Endothelial cell (in vitro differentiated cells): ENCODE results near the gene VAC14. TPM values are rescaled to one million over a fixed set of nuclear protein-coding genes. Genes with fewer than 3 reads are reported as not detected.

Source experiments
- DNase-seq: peaks from one replicate; pipeline ENCODE4 v3.0.0; 2021; ENCODE audit warnings: low spot score
- H3K27ac Mint-ChIP-seq: one replicate; pipeline ENCODE4 v1.8.0; 2021; ENCODE audit warnings: mixed read lengths, inconsistent platforms; ENCODE audit not compliant: unreplicated experiment
- H3K27me3 Mint-ChIP-seq: one replicate; pipeline ENCODE4 v1.8.0; 2021; ENCODE audit warnings: mild to moderate bottlenecking, moderate library complexity, mixed read lengths, inconsistent platforms; ENCODE audit not compliant: unreplicated experiment
- H3K36me3 Mint-ChIP-seq: one replicate; pipeline ENCODE4 v1.8.0; 2021; ENCODE audit warnings: mild to moderate bottlenecking, low read depth, mixed read lengths, inconsistent platforms; ENCODE audit not compliant: unreplicated experiment
- H3K4me1 Mint-ChIP-seq: one replicate; pipeline ENCODE4 v1.8.0; 2021; ENCODE audit warnings: mild to moderate bottlenecking, mixed read lengths, inconsistent platforms; ENCODE audit not compliant: unreplicated experiment
- H3K4me3 Mint-ChIP-seq: one replicate; pipeline ENCODE4 v1.8.0; 2021; ENCODE audit warnings: mild to moderate bottlenecking, mixed read lengths, inconsistent platforms; ENCODE audit not compliant: unreplicated experiment
- H3K9me3 Mint-ChIP-seq: one replicate; pipeline ENCODE4 v1.8.0; 2021; ENCODE audit warnings: mixed read lengths, inconsistent platforms; ENCODE audit not compliant: unreplicated experiment
- total RNA-seq: library from RNA; stranded (reverse); fragmentation: NEBNext Ultra II Directional; extraction: Animal tissue kit (Norgen Biotek cat#: 25700); gene quantifications from one replicate; pipeline ENCODE4 v1.2.1, GENCODE V29; 2021; ENCODE audit not compliant: unreplicated experiment
- TF ChIP-seq, protein P1 (sequence below): fragments of 200-600 bp; sonication (generic); IDR thresholded peaks from one replicate; pipeline ENCODE4 v1.5.0; 2021; ENCODE audit warnings: antibody characterized with exemption; ENCODE audit not compliant: unreplicated experiment

VAC14 gene
- total RNA-seq, 1 donor from 2014 or later: 35.6 TPM

DNA sequence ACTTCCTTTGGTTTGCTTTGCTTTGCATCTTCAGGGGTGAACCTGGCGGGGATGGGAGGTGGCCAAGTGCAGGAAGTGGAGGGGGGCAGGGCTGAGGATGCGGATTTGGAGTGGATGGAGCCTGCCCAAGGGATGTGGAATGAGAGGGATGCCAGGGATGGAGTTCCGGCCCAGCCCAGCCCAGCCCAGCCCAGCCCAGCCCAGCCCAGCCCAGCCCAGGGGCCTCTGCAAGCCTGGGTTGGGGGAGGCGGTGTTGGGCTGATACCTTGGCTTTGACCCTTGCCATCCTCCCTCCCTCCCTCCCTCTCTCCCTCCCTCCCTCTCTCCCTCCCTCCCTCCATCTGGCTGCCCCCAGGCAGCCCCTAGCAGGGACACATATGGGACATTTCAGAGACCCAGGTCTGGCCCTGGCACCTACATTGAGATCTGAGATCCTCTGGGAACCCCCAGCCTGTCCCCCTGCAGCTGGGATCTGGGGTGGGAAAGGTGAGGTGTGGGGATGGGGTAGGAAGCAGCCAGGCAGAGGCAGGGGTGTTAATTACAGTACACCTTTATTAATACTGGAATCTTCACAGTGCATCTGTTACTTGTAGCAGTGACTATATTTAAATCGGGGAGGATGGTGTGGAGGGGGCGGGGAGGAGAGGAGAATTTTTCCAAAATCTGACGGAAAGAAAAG, 140.1 kb downstream of the VAC14 start:
- H3K9me3 Mint-ChIP-seq: no peaks in the 10 kb centered on the region
- TF ChIP-seq, protein P1, sequence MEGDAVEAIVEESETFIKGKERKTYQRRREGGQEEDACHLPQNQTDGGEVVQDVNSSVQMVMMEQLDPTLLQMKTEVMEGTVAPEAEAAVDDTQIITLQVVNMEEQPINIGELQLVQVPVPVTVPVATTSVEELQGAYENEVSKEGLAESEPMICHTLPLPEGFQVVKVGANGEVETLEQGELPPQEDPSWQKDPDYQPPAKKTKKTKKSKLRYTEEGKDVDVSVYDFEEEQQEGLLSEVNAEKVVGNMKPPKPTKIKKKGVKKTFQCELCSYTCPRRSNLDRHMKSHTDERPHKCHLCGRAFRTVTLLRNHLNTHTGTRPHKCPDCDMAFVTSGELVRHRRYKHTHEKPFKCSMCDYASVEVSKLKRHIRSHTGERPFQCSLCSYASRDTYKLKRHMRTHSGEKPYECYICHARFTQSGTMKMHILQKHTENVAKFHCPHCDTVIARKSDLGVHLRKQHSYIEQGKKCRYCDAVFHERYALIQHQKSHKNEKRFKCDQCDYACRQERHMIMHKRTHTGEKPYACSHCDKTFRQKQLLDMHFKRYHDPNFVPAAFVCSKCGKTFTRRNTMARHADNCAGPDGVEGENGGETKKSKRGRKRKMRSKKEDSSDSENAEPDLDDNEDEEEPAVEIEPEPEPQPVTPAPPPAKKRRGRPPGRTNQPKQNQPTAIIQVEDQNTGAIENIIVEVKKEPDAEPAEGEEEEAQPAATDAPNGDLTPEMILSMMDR: no peak
- peaks cover 3% of the 10 kb centered on the region for H3K36me3 Mint-ChIP-seq
- H3K4me3 Mint-ChIP-seq: no peak overlapping the region
- H3K4me1 Mint-ChIP-seq: peaks cover 3% of the 10 kb centered on the region
- no peak for DNase-seq
- no peak overlapping the region for H3K27ac Mint-ChIP-seq
- H3K27me3 Mint-ChIP-seq: peaks cover 6% of the 10 kb centered on the region

DNA sequence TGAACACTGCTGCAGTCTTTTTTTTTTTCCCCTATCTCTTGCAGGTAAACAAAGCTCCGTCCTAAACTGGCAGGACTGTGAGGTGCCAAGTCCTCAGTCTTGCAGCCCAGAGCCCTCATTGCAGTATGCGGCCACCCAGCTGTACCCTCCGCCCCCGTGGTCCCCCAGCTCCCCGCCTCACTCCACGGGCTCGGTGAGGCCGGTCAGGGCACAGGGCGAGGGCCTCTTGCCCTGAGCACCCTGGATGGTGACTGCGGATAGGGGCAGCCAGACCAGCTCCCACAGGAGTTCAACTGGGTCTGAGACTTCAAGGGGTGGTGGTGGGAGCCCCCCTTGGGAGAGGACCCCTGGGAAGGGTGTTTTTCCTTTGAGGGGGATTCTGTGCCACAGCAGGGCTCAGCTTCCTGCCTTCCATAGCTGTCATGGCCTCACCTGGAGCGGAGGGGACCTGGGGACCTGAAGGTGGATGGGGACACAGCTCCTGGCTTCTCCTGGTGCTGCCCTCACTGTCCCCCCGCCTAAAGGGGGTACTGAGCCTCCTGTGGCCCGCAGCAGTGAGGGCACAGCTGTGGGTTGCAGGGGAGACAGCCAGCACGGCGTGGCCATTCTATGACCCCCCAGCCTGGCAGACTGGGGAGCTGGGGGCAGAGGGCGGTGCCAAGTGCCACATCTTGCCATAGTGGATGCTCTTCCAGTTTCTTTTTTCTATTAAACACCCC, 140.8 kb downstream of the VAC14 start:
- H3K27ac Mint-ChIP-seq: no peak overlapping the region
- peaks cover 6% of the 10 kb centered on the region for H3K27me3 Mint-ChIP-seq

DNA sequence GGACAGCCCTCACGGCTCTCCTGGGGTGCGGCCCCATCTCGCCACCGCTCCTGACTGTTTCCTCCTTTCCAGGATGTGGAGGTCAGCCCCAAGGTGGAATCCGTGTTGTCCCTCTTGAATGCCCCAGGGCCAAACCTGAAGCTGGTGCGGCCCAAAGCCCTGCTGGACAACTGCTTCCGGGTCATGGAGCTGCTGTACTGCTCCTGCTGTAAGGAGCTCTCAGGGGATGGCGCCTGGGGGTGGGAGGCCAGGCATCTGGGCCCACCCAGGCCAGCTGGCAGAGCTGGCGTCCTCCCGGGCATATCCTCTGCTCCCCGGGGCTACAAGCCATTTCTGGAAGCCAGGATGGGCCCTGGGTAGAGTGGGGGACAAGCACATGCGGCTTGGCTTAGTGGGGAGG, 141.4 kb downstream of the VAC14 start:
- Mint-ChIP-seq H3K27ac (no peak overlapping the region), H3K4me1 (peaks cover 3% of the 10 kb centered on the region), H3K36me3 (no peaks in the 10 kb centered on the region), H3K4me3 (no peak overlapping the region), H3K9me3 (no peaks in the 10 kb centered on the region), H3K27me3 (peaks cover 6% of the 10 kb centered on the region)
- TF ChIP-seq, protein P1: no peak
- no peak for DNase-seq

More for the DNA sequence above, 140.8 kb downstream of the VAC14 start:
- DNase-seq: no peak
- peaks cover 3% of the 10 kb centered on the region for H3K4me1 Mint-ChIP-seq
- H3K36me3 Mint-ChIP-seq: no peaks in the 10 kb centered on the region
- no peaks in the 10 kb centered on the region for H3K9me3 Mint-ChIP-seq
- TF ChIP-seq, protein P1: no peak
- H3K4me3 Mint-ChIP-seq: no peak overlapping the region

DNA sequence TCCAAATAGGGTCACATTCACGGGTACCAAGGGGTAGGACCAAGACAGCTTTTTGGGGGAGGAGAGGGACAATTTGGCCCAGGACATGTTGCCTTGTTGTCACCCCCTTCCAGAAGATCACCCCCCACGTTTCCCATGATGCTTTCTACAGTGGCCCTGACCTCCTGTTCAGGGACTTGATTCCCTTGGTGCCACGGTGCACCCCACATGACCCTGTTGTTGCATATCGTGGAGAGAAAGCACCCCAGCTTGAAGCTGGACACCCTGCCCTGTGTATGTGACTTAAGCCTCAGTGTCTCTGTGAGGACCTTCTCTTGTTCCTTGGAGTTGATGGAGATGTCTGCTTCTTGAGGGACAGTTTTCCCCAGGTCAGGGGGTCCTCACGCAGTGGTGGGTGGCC, 142.0 kb downstream of the VAC14 start:
- Mint-ChIP-seq H3K4me3 (no peak overlapping the region), H3K9me3 (no peaks in the 10 kb centered on the region), H3K36me3 (no peaks in the 10 kb centered on the region), H3K27me3 (peaks cover 6% of the 10 kb centered on the region), H3K4me1 (peaks cover 3% of the 10 kb centered on the region), H3K27ac (no peak overlapping the region)
- TF ChIP-seq, protein P1: no peak
- DNase-seq: no peak

DNA sequence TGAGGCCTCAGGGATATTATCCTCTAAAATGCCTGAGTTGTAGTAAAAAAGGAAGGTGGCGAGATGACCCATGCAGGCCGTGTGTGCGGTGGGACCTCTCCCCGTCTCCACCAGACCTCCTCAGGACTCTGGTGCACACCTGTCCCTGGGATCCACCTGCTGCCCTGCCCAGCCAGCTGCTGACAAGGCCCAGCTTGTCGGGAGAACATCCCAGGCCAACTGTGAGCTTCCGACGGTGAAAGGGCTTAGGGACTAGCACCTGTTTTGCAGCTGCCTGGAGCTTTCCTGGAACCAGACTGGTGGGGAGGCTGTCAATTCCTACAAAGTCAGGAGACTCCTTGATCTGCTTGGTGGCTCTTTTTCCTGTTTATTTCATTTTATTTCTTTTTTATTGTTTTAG, 143.0 kb downstream of the VAC14 start:
- Mint-ChIP-seq H3K27ac (no peak overlapping the region), H3K4me1 (peaks cover 3% of the 10 kb centered on the region), H3K36me3 (no peaks in the 10 kb centered on the region), H3K9me3 (no peaks in the 10 kb centered on the region), H3K4me3 (no peak overlapping the region), H3K27me3 (peaks cover 4% of the 10 kb centered on the region)
- TF ChIP-seq, protein P1: no peak
- DNase-seq: no peak
